ENCODE results near the gene NME1.
"Not testable (repeated sequence)": the region's sequence is repeated elsewhere in the genome, so short reads cannot be mapped to it uniquely, and the experiment has no call there.

NME1 gene

GRCh38 chr17:51147650-51148049, 5.7 kb upstream of the NME1 start:
- DNase-seq (ENCODE audit: low read depth) = no peak

GRCh38 chr17:51149163-51149562, 4.2 kb upstream of the NME1 start:
- no peak for DNase-seq (ENCODE audit: low read depth)

GRCh38 chr17:51150932-51151331, 2.4 kb upstream of the NME1 start:
- no peak for DNase-seq (ENCODE audit: low read depth)

GRCh38 chr17:51152766-51153209, 571 bp upstream of the NME1 start:
- no peak for DNase-seq (ENCODE audit: low read depth)

- DNase-seq (ENCODE audit: low read depth) = no peak
Measured at GRCh38 chr17:51154176-51154575, 817 bp downstream of the NME1 start.

- no peak for DNase-seq (ENCODE audit: low read depth)
Measured at GRCh38 chr17:51155416-51155815, 2.1 kb downstream of the NME1 start.

GRCh38 chr17:51159604-51160003, 6.2 kb downstream of the NME1 start:
- DNase-seq (ENCODE audit: low read depth) = no peak

GRCh38 chr17:51161541-51161940, 8.2 kb downstream of the NME1 start:
- no peak for DNase-seq (ENCODE audit: low read depth)

- no peak for DNase-seq (ENCODE audit: low read depth)
Measured at GRCh38 chr17:51164911-51165679, 11.7 kb downstream of the NME1 start.

- DNase-seq (ENCODE audit: low read depth) = peak; percentile 7
Measured at GRCh38 chr17:51165680-51166197, 12.4 kb downstream of the NME1 start.

- peak; percentile 52 for DNase-seq (ENCODE audit: low read depth)
Measured at GRCh38 chr17:51166198-51166986, 13.0 kb downstream of the NME1 start, which contains the start of gene NME2. Gene NME2 (plus strand): TSS chr17:51166411. CDS start chr17:51166831, 420 bp downstream.

- DNase-seq (ENCODE audit: low read depth) = peak; percentile 62
Measured at GRCh38 chr17:51166987-51167931, 13.9 kb downstream of the NME1 start.

- no peak for DNase-seq (ENCODE audit: low read depth)
Measured at GRCh38 chr17:51169340-51169739, 16.0 kb downstream of the NME1 start.

- DNase-seq (ENCODE audit: low read depth) = no peak
Measured at GRCh38 chr17:51170736-51171135, 17.4 kb downstream of the NME1 start.

GRCh38 chr17:51172030-51172429, 18.7 kb downstream of the NME1 start:
- DNase-seq (ENCODE audit: low read depth) = not testable (repeated sequence)

- no peak for DNase-seq (ENCODE audit: low read depth)
Measured at GRCh38 chr17:51180486-51180885, 27.1 kb downstream of the NME1 start.

- DNase-seq (ENCODE audit: low read depth) = no peak
Measured at GRCh38 chr17:51184124-51184523, 30.8 kb downstream of the NME1 start.

- no peak for DNase-seq (ENCODE audit: low read depth)
Measured at GRCh38 chr17:51185763-51186332, 32.5 kb downstream of the NME1 start.

GRCh38 chr17:51188271-51188833, 35.0 kb downstream of the NME1 start:
- no peak for DNase-seq (ENCODE audit: low read depth)

GRCh38 chr17:51189162-51189561, 35.8 kb downstream of the NME1 start:
- no peak for DNase-seq (ENCODE audit: low read depth)

GRCh38 chr17:51189628-51190027, 36.3 kb downstream of the NME1 start:
- DNase-seq (ENCODE audit: low read depth) = no peak

All from stimulated activated CD4-positive, alpha-beta T cell treated with anti-CD3 and anti-CD28 coated beads, Interleukin-2, amount 100 ng/mL, for 4 hours (primary cell).